ENCODE data around the gene MAP3K20. TPM values are rescaled to one million over a fixed set of nuclear protein-coding genes. Genes with fewer than 3 reads are reported as not detected.
"Not testable (repeated sequence)": the region's sequence is repeated elsewhere in the genome, so short reads cannot be mapped to it uniquely, and the experiment has no call there.

The MAP3K20 gene
- total and polyA plus RNA-seq, 7 donors = 41.8 to 533 (median 366) TPM

DNA sequence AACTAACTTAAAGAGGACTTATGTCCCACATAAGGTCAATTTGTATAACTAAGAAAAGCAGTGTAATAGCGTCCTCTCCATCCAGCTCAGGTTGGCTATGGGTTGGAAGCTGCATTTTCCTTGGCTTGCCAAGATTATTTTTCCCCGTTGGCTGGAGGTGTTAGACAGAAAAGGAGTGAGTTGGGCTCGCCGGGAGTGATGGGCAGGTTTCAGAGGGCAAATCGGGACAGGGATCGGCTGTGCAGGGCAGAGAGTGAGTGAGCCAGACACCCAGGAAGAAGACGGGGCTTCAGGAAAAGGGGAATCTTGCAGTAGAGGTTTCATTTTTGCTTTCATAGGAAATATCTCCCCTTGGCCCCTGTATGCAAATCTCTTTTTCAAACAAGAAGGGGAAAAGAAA, 41.5 kb upstream of the MAP3K20 start:
- H3K4me1 ChIP-seq = peaks cover 60% of the 10 kb centered on the region
- H3K9me3 ChIP-seq = no peaks in the 10 kb centered on the region
- TF ChIP-seq, protein P1, sequence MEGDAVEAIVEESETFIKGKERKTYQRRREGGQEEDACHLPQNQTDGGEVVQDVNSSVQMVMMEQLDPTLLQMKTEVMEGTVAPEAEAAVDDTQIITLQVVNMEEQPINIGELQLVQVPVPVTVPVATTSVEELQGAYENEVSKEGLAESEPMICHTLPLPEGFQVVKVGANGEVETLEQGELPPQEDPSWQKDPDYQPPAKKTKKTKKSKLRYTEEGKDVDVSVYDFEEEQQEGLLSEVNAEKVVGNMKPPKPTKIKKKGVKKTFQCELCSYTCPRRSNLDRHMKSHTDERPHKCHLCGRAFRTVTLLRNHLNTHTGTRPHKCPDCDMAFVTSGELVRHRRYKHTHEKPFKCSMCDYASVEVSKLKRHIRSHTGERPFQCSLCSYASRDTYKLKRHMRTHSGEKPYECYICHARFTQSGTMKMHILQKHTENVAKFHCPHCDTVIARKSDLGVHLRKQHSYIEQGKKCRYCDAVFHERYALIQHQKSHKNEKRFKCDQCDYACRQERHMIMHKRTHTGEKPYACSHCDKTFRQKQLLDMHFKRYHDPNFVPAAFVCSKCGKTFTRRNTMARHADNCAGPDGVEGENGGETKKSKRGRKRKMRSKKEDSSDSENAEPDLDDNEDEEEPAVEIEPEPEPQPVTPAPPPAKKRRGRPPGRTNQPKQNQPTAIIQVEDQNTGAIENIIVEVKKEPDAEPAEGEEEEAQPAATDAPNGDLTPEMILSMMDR (IDR thresholded peaks at IDR 0.05) = no peak
- intact Hi-C loops (cut with DNase I) = loop anchor here (5.0 kb wide), 1 partner anchor 43 kb away; the partner anchor contains the start of gene MAP3K20 (in 2 of the 2)
- 26 to 41% (median 32%) methylated on average over 7 of the region's 7 CpGs for WGBS, 3 donors
- peak overlapping the region; percentile 92 for H3K27ac ChIP-seq
- H3K27me3 ChIP-seq (ENCODE audit: insufficient read depth in 3 of 3, low read length in 2 of 3) = no peaks in the 10 kb centered on the region
- H3K4me3 ChIP-seq = no peak overlapping the region
- DNase-seq (no peak), ATAC-seq (no peak)
- no peaks in the 10 kb centered on the region for H3K36me3 ChIP-seq (ENCODE audit: insufficient read depth in 1 of 2, low read depth in 1 of 2)

DNA sequence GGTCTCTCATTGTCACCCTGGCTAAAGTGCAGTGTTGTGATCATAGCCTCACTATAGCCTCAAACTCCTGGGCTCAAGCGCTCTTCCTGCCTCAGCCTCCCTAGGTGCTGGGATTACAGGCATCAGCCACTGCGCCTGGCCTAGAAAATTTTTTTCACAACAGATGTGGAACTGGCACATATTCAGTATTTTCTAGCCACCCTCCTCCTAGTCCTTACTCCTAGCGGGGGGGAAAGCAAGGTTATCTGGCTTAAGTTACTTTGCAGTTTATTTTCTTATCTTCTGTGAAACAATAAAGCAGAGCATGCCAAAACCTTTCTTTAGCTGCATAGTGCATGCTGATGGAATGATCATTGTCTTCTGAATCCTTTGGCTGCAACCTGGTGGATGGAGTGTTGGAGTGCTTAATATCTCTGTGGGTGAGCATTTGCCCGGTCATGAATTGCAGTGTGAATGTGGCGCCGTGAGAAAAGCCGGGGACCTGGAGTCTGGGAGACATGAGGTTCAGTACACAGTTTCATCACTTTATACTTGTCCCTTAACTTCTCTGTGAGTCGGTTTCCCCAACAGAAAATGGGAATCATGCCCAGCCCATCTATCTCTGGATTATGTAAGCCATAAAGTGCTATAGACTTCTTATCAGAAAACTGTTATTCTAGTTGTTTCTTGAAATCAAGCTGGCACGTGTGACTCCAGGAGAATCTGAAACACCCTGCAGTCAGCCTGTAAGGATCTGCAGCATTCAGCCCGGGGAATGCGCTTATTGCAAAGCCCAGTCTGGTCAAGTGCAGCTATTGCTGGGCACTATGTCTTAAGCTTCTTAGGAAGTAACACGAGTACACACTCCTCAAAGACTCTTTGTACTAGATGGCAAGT, 38.2 kb upstream of the MAP3K20 start:
- Histone ChIP-seq H3K36me3 (ENCODE audit: insufficient read depth in 1 of 2, low read depth in 1 of 2) (no peaks in the 10 kb centered on the region), H3K4me3 (no peak overlapping the region), H3K27me3 (ENCODE audit: insufficient read depth in 3 of 3, low read length in 2 of 3) (no peaks in the 10 kb centered on the region), H3K4me1 (peaks cover 42% of the 10 kb centered on the region), H3K9me3 (no peaks in the 10 kb centered on the region), H3K27ac (peak overlapping the region; percentile 78)
- TF ChIP-seq, protein P1 (IDR thresholded peaks at IDR 0.05) = no peak
- intact Hi-C loops (cut with DNase I) = no loop called here
- peak; percentile 70 to 84 (median 77) for ATAC-seq
- 30 to 43% (median 33%) methylated on average over 12 of the region's 12 CpGs for WGBS, 3 donors
- no peak for DNase-seq

DNA sequence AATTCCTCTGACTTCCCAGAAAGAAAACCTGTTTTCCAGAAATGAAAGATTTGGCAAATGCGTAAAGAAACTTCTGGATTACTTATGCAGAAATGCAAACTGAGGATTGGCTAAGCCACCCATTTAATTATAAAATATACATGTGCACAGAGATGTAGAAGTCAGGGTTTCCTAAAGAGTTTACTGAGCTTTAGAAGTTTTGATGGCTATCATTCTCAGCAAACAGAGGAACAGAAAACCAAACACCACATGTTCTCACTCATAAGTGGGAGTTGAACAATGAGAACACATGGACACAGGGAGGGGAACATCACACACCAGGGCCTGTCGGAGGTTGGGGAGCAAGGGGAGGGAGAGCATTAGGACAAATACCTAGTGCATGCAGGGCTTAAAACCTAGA, 37.4 kb upstream of the MAP3K20 start:
- H3K4me3 ChIP-seq; DNase-seq; H3K36me3 ChIP-seq (ENCODE audit: insufficient read depth in 1 of 2, low read depth in 1 of 2); H3K9me3 ChIP-seq; intact Hi-C loops (cut with DNase I); ATAC-seq; H3K27me3 ChIP-seq (ENCODE audit: insufficient read depth in 3 of 3, low read length in 2 of 3): not testable (repeated sequence)
- 71 to 90% (median 81%) methylated on average over 2 of the region's 2 CpGs for WGBS, 3 donors
- Histone ChIP-seq H3K4me1 (peaks cover 34% of the 10 kb centered on the region), H3K27ac (peak overlapping the region; percentile 78)

DNA sequence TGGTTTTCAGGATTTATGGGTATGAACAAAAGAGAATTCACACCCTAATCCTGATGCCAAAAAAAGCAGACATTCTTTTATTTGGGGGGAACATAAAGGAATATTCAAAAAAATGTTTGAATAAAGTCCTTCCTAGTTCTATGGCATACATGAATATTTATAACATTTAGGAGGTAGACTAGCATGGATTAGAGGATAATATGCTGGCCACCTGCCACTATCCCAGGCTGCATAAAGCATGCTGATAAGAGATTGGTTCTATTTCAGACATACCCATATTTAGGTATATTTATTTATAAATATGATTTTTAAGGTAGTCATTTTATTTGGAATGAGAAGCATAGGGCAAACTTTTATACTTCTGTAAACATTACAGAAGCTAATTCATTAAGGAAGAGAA, 34.9 kb upstream of the MAP3K20 start:
- intact Hi-C loops (cut with DNase I) = no loop called here
- Histone ChIP-seq H3K27ac (no peak overlapping the region), H3K27me3 (ENCODE audit: insufficient read depth in 3 of 3, low read length in 2 of 3) (no peaks in the 10 kb centered on the region), H3K36me3 (ENCODE audit: insufficient read depth in 1 of 2, low read depth in 1 of 2) (no peaks in the 10 kb centered on the region), H3K4me3 (no peak overlapping the region), H3K9me3 (no peaks in the 10 kb centered on the region), H3K4me1 (peaks cover 27% of the 10 kb centered on the region)
- DNase-seq (no peak), ATAC-seq (no peak)
- TF ChIP-seq, protein P1 (IDR thresholded peaks at IDR 0.05) = no peak

DNA sequence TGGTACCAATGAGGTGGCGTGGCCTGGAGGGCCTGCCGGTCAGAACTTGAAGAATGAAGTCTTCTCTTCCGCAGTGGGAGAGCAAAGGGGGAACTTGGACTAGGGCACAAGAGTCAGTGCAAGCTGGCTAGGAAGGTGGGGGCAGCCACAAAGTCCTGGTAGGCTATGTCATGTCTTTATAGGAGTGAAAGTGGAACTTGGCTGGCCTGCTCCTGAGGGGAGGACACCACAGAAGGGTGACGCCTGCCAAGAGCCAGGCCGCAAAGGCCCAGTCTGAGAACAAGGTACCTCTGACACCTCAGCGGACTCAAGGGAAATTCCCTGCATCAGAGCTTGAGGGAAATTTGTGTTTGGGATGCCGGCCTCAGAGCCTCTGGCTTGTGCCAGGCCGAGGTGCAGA, 32.2 kb upstream of the MAP3K20 start:
- peak; percentile 39 to 60 for DNase-seq
- intact Hi-C loops (cut with DNase I) = no loop called here
- 89 to 91% (median 90%) methylated on average over 8 of the region's 8 CpGs for WGBS, 3 donors

More for the DNA sequence above, 32.2 kb upstream of the MAP3K20 start:
- H3K27me3 ChIP-seq (ENCODE audit: insufficient read depth in 3 of 3, low read length in 2 of 3) = no peaks in the 10 kb centered on the region
- TF ChIP-seq, protein P1 (IDR thresholded peaks at IDR 0.05) = no peak
- H3K4me3 ChIP-seq = no peak overlapping the region
- peak overlapping the region; percentile 5 for H3K27ac ChIP-seq
- no peaks in the 10 kb centered on the region for H3K36me3 ChIP-seq (ENCODE audit: insufficient read depth in 1 of 2, low read depth in 1 of 2)
- no peaks in the 10 kb centered on the region for H3K9me3 ChIP-seq
- H3K4me1 ChIP-seq = peaks cover 16% of the 10 kb centered on the region
- ATAC-seq = peak in 3 of 4 donors; percentile 26 to 78 (median 69)
